Measurements from ENCODE around the gene GMNC. TPM values are rescaled to one million over a fixed set of nuclear protein-coding genes. Genes with fewer than 3 reads are reported as not detected.

GMNC gene
- polyA plus RNA-seq, 1 donor (not counting 4 experiments of a cell fraction or from before 2014, with no cell fraction given): not detected

DNA sequence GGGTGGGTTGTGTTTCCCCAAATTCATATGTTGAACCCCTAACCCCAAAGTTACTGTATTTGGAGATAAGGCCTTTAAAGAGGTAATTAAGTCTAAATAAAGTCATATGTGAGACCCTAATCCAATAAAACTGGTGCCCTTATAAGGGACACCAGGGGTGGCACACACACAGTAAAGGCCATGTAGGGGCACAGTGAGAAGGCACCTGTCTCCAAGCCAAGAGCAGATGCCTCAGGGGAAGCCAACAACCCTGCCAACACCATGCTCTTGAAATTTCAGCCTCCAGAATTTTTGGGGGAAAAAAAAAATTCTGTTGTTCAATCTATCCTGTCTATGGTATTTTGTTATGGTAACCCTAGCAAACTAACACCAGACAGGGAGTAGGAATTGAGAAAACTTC is 1.5 kb upstream of the GMNC start:
- no peak overlapping the region for H3K4me2 ChIP-seq (ENCODE audit: control insufficient read depth, extremely low read depth, insufficient read depth, low read depth, low read length)
- H3K9me1 ChIP-seq (ENCODE audit: control insufficient read depth, extremely low read depth, insufficient read depth, low read length): no peaks in the 10 kb centered on the region
- no peaks in the 10 kb centered on the region for H3K9me3 ChIP-seq (ENCODE audit: control insufficient read depth, low read depth, low read length)
- TF ChIP-seq EZH2 (IDR thresholded peaks at IDR 0.05; ENCODE audit: low read length): no peak
- TF ChIP-seq, protein P1, sequence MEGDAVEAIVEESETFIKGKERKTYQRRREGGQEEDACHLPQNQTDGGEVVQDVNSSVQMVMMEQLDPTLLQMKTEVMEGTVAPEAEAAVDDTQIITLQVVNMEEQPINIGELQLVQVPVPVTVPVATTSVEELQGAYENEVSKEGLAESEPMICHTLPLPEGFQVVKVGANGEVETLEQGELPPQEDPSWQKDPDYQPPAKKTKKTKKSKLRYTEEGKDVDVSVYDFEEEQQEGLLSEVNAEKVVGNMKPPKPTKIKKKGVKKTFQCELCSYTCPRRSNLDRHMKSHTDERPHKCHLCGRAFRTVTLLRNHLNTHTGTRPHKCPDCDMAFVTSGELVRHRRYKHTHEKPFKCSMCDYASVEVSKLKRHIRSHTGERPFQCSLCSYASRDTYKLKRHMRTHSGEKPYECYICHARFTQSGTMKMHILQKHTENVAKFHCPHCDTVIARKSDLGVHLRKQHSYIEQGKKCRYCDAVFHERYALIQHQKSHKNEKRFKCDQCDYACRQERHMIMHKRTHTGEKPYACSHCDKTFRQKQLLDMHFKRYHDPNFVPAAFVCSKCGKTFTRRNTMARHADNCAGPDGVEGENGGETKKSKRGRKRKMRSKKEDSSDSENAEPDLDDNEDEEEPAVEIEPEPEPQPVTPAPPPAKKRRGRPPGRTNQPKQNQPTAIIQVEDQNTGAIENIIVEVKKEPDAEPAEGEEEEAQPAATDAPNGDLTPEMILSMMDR (optimal IDR thresholded peaks at IDR 0.05 in 1 of 3, IDR thresholded peaks at IDR 0.05 in 1 of 3, conservative IDR thresholded peaks at IDR 0.05 in 1 of 3; ENCODE audit: extremely low read depth in 1 of 3, insufficient read depth in 2 of 3, low read length in 3 of 3): no peak
- H3K27me3 ChIP-seq (ENCODE audit: control insufficient read depth, extremely low read depth, insufficient read depth, low read length): peaks cover 4% of the 10 kb centered on the region
- no peak overlapping the region for H3K9ac ChIP-seq (ENCODE audit: control insufficient read depth, extremely low read depth, insufficient read depth, low read length)
- no peaks in the 10 kb centered on the region for H4K20me1 ChIP-seq (ENCODE audit: control insufficient read depth, extremely low read depth, insufficient read depth, low read length)
- DNase-seq (ENCODE audit: low read depth, low spot score): no peak
- FAIRE-seq: no peak
- H3K79me2 ChIP-seq (ENCODE audit: control insufficient read depth, insufficient read depth, low read length): no peaks in the 10 kb centered on the region
- dilution Hi-C loops (cut with MboI; ENCODE audit: extremely low pct_ligation_motif_present, low sequenced_read_pairs): no loop called here
- no peak overlapping the region for H2AFZ ChIP-seq (ENCODE audit: control insufficient read depth, low read length)
- H3K4me3 ChIP-seq (ENCODE audit: control insufficient read depth in 2 of 3, extremely low read depth in 1 of 3, insufficient read depth in 2 of 3, low read depth in 1 of 3, low read length in 3 of 3): no peak overlapping the region
- H3K27ac ChIP-seq (ENCODE audit: control insufficient read depth, insufficient read depth, low read length): no peak overlapping the region
- H3K4me1 ChIP-seq (ENCODE audit: control insufficient read depth, extremely low read depth, insufficient read depth, low read length): no peaks in the 10 kb centered on the region
- H3K36me3 ChIP-seq (ENCODE audit: control insufficient read depth in 2 of 2, extremely low read depth in 1 of 2, insufficient read depth in 2 of 2, low read length in 2 of 2): no peaks in the 10 kb centered on the region

DNA sequence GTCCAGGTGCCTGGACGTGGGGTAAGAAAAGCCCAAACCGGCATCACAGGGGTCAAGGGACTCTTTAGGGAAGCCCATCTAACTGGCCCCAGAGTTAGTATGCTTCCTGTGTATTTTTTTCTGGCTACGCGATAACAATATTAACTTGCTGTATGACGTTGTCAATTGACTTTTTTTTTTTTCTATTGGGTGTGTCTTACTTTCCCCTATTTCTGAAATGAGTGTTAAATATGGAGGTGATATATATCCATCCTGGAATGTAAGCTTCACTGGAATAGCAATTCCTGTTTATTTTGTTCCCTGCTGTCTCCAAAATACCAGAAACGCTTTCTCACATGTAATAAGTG is 598 bp upstream of the GMNC start:
- Histone ChIP-seq H3K4me3 (ENCODE audit: control insufficient read depth in 2 of 3, extremely low read depth in 1 of 3, insufficient read depth in 2 of 3, low read depth in 1 of 3, low read length in 3 of 3) (peak overlapping the region; percentile 59 to 71 (median 64)), H3K79me2 (ENCODE audit: control insufficient read depth, insufficient read depth, low read length) (no peaks in the 10 kb centered on the region), H4K20me1 (ENCODE audit: control insufficient read depth, extremely low read depth, insufficient read depth, low read length) (no peaks in the 10 kb centered on the region), H2AFZ (ENCODE audit: control insufficient read depth, low read length) (peak overlapping the region; percentile 81), H3K27me3 (ENCODE audit: control insufficient read depth, extremely low read depth, insufficient read depth, low read length) (peaks cover 4% of the 10 kb centered on the region), H3K27ac (ENCODE audit: control insufficient read depth, insufficient read depth, low read length) (no peak overlapping the region), H3K9ac (ENCODE audit: control insufficient read depth, extremely low read depth, insufficient read depth, low read length) (peak overlapping the region; percentile 53), H3K9me1 (ENCODE audit: control insufficient read depth, extremely low read depth, insufficient read depth, low read length) (no peaks in the 10 kb centered on the region), H3K36me3 (ENCODE audit: control insufficient read depth in 2 of 2, extremely low read depth in 1 of 2, insufficient read depth in 2 of 2, low read length in 2 of 2) (no peaks in the 10 kb centered on the region), H3K4me1 (ENCODE audit: control insufficient read depth, extremely low read depth, insufficient read depth, low read length) (no peaks in the 10 kb centered on the region), H3K4me2 (ENCODE audit: control insufficient read depth, extremely low read depth, insufficient read depth, low read depth, low read length) (peak overlapping the region; percentile 83), H3K9me3 (ENCODE audit: control insufficient read depth, low read depth, low read length) (no peaks in the 10 kb centered on the region)
- DNase-seq (ENCODE audit: low read depth, low spot score) (no peak), FAIRE-seq (no peak)
- dilution Hi-C loops (cut with MboI; ENCODE audit: extremely low pct_ligation_motif_present, low sequenced_read_pairs): no loop called here
- TF ChIP-seq, protein P1 (optimal IDR thresholded peaks at IDR 0.05 in 1 of 3, IDR thresholded peaks at IDR 0.05 in 1 of 3, conservative IDR thresholded peaks at IDR 0.05 in 1 of 3; ENCODE audit: extremely low read depth in 1 of 3, insufficient read depth in 2 of 3, low read length in 3 of 3): no peak
- TF ChIP-seq EZH2 (IDR thresholded peaks at IDR 0.05; ENCODE audit: low read length): no peak
